ENCODE data around the gene SH3D19. TPM values are rescaled to one million over a fixed set of nuclear protein-coding genes. Genes with fewer than 3 reads are reported as not detected.

SH3D19 gene, protein sequence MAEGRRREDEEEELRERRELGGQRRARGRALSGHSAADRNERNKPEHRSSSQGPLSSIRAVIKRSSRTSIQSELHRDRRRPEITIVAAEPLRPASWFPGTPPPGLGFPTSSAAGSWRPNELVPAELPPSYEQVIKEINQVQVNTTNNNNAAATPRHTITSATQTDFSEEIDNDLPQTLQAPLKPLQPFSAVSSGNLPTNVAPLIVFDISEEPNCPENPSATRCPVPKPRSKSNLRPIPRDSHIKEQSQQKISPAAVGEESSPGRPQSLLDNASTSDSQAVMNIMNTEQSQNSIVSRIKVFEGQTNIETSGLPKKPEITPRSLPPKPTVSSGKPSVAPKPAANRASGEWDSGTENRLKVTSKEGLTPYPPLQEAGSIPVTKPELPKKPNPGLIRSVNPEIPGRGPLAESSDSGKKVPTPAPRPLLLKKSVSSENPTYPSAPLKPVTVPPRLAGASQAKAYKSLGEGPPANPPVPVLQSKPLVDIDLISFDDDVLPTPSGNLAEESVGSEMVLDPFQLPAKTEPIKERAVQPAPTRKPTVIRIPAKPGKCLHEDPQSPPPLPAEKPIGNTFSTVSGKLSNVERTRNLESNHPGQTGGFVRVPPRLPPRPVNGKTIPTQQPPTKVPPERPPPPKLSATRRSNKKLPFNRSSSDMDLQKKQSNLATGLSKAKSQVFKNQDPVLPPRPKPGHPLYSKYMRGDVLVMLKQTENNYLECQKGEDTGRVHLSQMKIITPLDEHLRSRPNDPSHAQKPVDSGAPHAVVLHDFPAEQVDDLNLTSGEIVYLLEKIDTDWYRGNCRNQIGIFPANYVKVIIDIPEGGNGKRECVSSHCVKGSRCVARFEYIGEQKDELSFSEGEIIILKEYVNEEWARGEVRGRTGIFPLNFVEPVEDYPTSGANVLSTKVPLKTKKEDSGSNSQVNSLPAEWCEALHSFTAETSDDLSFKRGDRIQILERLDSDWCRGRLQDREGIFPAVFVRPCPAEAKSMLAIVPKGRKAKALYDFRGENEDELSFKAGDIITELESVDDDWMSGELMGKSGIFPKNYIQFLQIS
- not detected for total RNA-seq

DNA sequence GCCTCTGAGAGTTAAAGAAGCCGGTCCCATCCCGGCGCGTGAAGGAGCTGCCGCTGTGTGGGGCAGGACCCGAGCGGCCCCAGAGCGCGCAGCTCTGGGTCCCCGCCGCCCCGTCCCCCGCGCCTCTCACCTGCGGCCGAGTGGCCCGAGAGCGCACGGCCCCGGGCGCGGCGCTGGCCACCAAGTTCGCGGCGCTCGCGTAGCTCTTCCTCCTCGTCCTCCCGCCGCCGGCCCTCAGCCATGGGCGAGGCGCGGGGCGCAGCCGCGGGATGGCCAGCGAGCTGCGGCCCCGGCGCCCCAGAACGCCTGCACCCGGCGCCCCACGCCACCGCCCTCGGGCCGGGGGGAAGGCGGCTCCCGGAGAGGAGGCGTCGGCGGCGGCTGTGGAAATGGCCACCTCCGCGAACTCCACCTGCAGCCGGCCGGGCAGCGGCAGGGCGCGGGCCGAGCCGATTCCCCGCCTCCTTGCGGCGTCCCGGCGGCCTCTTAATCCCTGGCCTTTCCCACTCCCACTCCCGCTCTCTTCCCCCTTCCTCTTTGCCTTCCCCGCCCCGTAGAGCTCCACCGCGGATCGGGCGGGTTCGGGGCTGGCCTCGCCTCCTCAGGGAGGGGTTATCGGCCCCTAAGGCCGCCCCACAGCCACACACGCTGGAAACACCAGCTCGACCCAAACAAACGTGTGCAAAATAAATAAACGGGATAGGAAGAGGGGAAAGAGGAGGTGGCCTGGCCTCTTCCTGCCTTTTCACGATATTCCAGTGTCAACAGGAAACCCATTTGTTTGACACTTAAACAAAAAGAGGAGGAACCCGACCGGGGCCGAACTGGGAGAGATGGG, at the start of gene SH3D19:
SH3D19 (minus strand) TSS at position 495 of the 838 bp plus-strand sequence; CDS start at position 242, 253 bp downstream.
- H3K27me3 Mint-ChIP-seq (ENCODE audit: low read depth): peaks cover 50% of the 10 kb centered on the region
- ChIA-PET POLR2A (no interaction called here), CTCF (no interaction called here)
- H3K27ac Mint-ChIP-seq: no peak within 1 kb of the TSS
- peak within 1 kb of the TSS; percentile 38 for H3K4me3 Mint-ChIP-seq
- peaks cover 5% of the 10 kb centered on the region for H3K4me1 Mint-ChIP-seq (ENCODE audit: low read depth)
- H3K36me3 Mint-ChIP-seq (ENCODE audit: low read depth): no peaks in the 10 kb centered on the region
- DNase-seq (no peak), ATAC-seq (peak; percentile 57)
- H3K9me3 Mint-ChIP-seq (ENCODE audit: insufficient read depth): no peaks in the 10 kb centered on the region

DNA sequence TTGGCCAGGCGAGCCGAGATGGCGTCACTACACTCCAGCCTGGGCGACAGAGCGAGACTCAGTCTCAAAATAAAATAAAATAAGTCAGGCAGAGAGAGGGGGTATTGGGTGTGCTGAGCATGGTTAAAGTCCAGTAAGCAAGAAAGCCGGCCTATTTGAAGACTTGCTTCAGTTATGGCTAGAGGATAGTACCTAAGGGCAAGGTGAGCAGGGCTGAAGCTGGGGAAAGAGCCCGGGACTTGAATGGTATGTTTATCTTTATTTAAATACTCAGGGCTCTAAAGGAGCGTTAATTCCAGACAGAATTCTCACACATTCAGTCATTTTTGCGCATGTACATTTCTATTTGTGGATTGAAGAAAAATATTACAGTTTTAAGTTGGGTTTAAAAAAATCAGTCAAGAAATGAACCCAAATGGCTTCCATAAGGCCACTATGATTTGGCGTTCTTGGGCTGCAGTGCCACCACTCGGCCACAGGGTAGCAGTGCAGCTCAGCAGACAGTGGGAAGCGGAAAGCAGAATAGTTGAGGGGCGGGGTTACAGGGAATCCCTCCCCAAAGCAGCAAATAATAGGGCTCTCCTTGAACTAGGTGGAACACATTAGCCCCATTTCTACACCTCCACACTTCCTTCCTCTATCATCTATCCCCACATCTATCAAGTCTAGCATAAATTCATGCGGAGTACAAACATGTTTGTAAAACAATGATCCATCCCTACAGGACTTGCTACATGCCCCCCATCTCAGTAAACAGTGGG, 37.2 kb upstream of the SH3D19 start:
- Mint-ChIP-seq H3K36me3 (ENCODE audit: low read depth) (no peaks in the 10 kb centered on the region), H3K9me3 (ENCODE audit: insufficient read depth) (no peaks in the 10 kb centered on the region), H3K4me3 (no peak overlapping the region), H3K4me1 (ENCODE audit: low read depth) (peaks cover 2% of the 10 kb centered on the region), H3K27me3 (ENCODE audit: low read depth) (peaks cover 22% of the 10 kb centered on the region), H3K27ac (no peak overlapping the region)
- DNase-seq (peak; percentile 82), ATAC-seq (peak; percentile 99)
- POLR2A ChIA-PET: no interaction called here
- CTCF ChIA-PET: interaction anchor here (0.7 to 1.2 kb wide), 5 partner anchors 13 to 245 kb away, joined by 3 read pairs; no protein-coding TSS in a partner anchor

DNA sequence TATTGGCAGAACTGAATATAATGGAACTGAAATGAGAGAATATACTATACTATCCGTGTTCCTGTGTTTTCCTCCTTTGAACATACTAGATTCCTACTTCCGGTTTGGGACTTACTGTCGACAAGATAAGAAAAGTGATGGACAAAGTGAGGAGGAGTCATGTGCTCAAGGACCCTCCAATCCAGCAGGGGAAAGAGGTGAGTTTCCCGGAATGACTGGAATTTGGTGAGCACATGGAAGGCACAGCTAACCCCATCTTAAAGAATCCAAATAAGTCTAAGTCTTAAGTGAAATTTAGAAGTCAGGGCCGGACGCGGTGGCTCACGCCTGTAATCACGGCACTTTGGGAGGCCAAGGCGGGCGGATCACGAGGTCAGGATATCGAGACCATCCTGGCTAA, 36.6 kb upstream of the SH3D19 start:
- POLR2A ChIA-PET: no interaction called here

DNA sequence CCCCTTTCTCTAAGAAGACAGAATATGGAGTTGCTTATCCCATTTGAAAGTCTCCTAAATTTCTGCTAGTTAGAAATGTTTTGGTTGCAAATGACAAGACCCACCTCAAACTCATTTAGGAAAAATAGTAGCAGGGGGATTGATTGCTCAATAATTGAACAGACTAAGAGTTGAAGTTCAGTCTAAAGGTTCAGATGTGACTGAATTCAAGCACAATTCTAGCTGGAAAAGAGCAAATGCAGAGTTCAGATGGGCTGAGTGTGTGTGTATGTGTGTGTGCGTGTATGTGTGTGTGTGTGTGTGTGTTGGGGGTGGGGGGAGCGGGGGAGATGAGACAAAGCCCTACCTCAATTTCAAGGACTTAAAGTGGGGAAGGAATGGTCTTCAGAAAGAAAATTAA, 35.7 kb upstream of the SH3D19 start:
- CTCF ChIA-PET: no interaction called here
- H3K36me3 Mint-ChIP-seq (ENCODE audit: low read depth): no peaks in the 10 kb centered on the region
- POLR2A ChIA-PET: no interaction called here

More for the DNA sequence above, 36.6 kb upstream of the SH3D19 start:
- H3K27ac Mint-ChIP-seq: no peak overlapping the region
- peaks cover 2% of the 10 kb centered on the region for H3K4me1 Mint-ChIP-seq (ENCODE audit: low read depth)
- peaks cover 22% of the 10 kb centered on the region for H3K27me3 Mint-ChIP-seq (ENCODE audit: low read depth)
- CTCF ChIA-PET: interaction anchor here (0.9 to 1.2 kb wide), 2 partner anchors 25 to 45 kb away, joined by 3 read pairs; no protein-coding TSS in a partner anchor
- H3K9me3 Mint-ChIP-seq (ENCODE audit: insufficient read depth): no peaks in the 10 kb centered on the region
- no peak overlapping the region for H3K4me3 Mint-ChIP-seq
- no peak for DNase-seq
- no peak for ATAC-seq
- no peaks in the 10 kb centered on the region for H3K36me3 Mint-ChIP-seq (ENCODE audit: low read depth)

DNA sequence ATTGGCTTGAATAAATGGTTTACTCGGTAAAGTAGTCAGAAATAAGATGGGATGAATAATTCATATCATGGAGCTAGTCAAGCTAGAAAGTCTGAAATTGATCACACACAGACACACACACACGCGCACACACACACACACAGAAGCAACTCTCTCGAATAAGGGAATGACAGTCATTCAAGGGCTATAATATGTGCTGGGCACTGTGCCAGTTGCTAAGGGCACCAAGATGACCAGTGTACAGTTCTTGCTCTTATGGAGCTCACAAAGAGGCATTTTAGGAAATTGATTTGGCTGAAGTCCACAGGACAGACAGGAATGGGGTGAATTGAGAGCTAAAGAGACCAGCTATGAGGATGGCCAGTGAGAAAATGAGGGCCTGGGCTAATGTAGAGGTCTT, 34.2 kb upstream of the SH3D19 start:
- ChIA-PET CTCF (no interaction called here), POLR2A (no interaction called here)
- no peak overlapping the region for H3K4me3 Mint-ChIP-seq
- no peaks in the 10 kb centered on the region for H3K9me3 Mint-ChIP-seq (ENCODE audit: insufficient read depth)
- peaks cover 2% of the 10 kb centered on the region for H3K4me1 Mint-ChIP-seq (ENCODE audit: low read depth)
- no peak overlapping the region for H3K27ac Mint-ChIP-seq
- DNase-seq (no peak), ATAC-seq (no peak)
- H3K27me3 Mint-ChIP-seq (ENCODE audit: low read depth): peaks cover 20% of the 10 kb centered on the region
- H3K36me3 Mint-ChIP-seq (ENCODE audit: low read depth): no peaks in the 10 kb centered on the region

More for the DNA sequence above, 35.7 kb upstream of the SH3D19 start:
- ATAC-seq (no peak), DNase-seq (no peak)
- no peaks in the 10 kb centered on the region for H3K9me3 Mint-ChIP-seq (ENCODE audit: insufficient read depth)
- H3K27me3 Mint-ChIP-seq (ENCODE audit: low read depth): peaks cover 22% of the 10 kb centered on the region
- H3K4me3 Mint-ChIP-seq: no peak overlapping the region
- peaks cover 2% of the 10 kb centered on the region for H3K4me1 Mint-ChIP-seq (ENCODE audit: low read depth)
- no peak overlapping the region for H3K27ac Mint-ChIP-seq

DNA sequence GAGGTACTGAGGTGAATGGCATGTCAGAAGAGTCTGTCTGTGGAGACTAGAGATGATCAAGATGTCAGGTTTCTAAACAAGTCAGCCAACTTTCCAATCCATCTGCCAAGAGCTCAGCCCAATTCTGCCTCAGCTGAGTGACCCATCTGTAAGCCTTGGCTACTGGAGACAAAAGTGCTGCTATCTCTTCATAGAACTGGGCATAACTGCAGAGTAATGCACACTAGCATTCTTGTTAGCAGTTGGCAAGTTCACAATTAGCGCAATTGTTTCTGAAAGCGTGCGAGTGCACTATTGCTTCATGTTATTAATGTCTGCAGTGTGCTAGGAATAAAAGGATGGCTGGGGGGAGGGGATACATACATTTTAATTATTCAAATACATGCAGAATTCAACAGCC, 32.9 kb upstream of the SH3D19 start:
- Mint-ChIP-seq H3K9me3 (ENCODE audit: insufficient read depth) (no peaks in the 10 kb centered on the region), H3K4me1 (ENCODE audit: low read depth) (peaks cover 2% of the 10 kb centered on the region), H3K36me3 (ENCODE audit: low read depth) (no peaks in the 10 kb centered on the region), H3K4me3 (no peak overlapping the region), H3K27me3 (ENCODE audit: low read depth) (peaks cover 20% of the 10 kb centered on the region), H3K27ac (no peak overlapping the region)
- no peak for ATAC-seq
- CTCF ChIA-PET: no interaction called here
- DNase-seq: no peak
- POLR2A ChIA-PET: no interaction called here

DNA sequence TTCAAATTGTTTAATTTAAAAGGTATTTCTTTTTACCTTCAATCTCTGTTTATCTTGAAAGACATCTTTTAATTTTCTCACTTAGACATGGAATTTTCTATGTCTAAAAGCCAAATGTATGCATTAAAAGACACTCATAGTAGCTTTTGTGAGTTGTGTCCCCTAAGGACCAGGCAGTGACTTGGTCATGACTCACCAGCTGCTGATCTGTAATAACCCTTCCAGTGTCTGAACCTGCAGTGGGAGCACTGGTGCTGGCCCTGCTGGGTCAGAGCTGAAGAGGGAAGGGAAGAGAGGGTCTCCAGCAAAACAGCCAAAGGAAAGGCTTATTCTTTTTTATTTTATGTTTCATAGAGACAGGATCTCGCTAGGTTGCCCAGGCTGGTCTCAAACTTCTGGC, 31.1 kb upstream of the SH3D19 start:
- ChIA-PET CTCF (no interaction called here), POLR2A (no interaction called here)
- Mint-ChIP-seq H3K36me3 (ENCODE audit: low read depth) (no peaks in the 10 kb centered on the region), H3K9me3 (ENCODE audit: insufficient read depth) (no peaks in the 10 kb centered on the region), H3K27me3 (ENCODE audit: low read depth) (peaks cover 20% of the 10 kb centered on the region), H3K4me3 (no peak overlapping the region), H3K27ac (no peak overlapping the region), H3K4me1 (ENCODE audit: low read depth) (no peaks in the 10 kb centered on the region)
- no peak for DNase-seq
- no peak for ATAC-seq

DNA sequence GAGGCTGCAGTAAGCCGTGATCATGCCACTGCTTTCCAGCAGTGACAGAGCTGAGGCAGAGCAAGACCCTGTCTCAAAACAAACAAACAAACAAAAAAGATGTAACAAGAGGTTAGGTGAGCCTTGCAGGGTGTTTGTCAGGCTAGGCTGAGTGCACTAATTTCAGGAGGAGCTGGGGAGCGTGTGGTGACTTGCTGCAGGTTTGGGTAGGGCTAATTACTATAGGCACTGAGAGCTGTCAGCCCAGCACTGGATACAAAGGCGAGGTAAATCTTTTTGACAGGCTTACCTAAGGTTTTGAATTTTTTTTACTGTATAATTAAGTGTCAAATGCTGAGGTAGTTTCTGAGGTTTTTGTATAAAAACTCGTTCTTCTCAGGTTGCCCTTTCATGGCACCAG, 29.8 kb upstream of the SH3D19 start:
- Mint-ChIP-seq H3K4me3 (no peak overlapping the region), H3K36me3 (ENCODE audit: low read depth) (no peaks in the 10 kb centered on the region), H3K27me3 (ENCODE audit: low read depth) (peaks cover 15% of the 10 kb centered on the region), H3K4me1 (ENCODE audit: low read depth) (no peaks in the 10 kb centered on the region), H3K9me3 (ENCODE audit: insufficient read depth) (no peaks in the 10 kb centered on the region), H3K27ac (no peak overlapping the region)
- ATAC-seq: no peak
- ChIA-PET POLR2A (no interaction called here), CTCF (interaction anchor here (1.1 kb wide), 1 partner anchor 10 kb away, joined by 3 read pairs; no protein-coding TSS in a partner anchor)
- no peak for DNase-seq

DNA sequence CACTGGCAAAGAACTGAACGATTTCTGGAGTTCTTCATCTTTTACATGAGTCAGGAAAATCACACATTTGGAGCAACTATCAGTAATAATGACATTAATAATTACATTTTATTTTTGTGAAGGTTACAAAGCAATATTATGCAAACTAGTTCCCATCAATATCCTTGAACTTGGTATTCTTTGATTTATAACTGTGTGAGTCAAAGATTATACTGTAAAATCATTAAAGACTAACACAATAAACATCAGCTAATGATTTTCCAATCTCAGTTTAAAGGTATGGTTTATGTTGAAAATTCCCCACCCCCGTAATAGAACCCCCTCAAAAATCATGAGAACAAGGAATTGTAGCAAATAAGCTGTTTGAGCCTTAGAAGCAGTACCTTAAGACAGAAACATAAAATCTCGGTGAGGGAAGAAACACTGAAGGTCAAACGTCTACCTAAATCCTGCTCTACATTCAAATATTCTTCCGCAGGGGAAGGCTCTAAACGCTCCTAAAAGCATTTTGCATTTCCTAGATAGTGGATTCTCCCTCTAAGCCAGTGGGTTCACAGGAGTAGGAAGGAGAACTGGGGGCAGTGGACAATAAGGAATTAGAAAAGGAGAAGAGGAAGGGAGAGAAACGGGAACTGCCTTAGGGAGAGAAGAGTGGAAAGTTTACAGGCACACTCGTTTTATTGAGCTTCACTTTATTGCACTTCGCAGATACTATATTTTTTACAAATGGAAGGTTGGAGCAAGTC, 22.3 kb upstream of the SH3D19 start:
- no peaks in the 10 kb centered on the region for H3K4me1 Mint-ChIP-seq (ENCODE audit: low read depth)
- CTCF ChIA-PET: no interaction called here

DNA sequence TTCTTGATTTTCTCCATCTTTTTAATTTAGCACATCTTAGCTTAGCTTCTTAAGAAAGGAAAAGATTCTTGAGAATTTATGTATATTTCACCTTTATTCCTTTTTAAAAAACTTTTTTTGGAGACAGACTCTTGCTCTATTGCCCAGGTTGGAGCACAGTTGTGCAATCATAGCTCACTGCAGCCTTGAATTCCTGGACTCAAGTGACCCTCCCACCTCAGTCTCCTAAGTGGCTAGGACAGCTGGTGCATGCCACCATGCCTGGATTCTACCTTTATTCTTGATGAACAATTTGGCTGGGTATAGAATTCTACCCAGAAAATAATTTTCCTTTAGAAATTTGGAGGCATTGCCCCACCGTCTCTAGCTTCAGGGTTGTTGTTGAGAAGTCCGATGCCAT, 19.5 kb upstream of the SH3D19 start:
- no peaks in the 10 kb centered on the region for H3K9me3 Mint-ChIP-seq (ENCODE audit: insufficient read depth)
- peaks cover 12% of the 10 kb centered on the region for H3K27me3 Mint-ChIP-seq (ENCODE audit: low read depth)
- ATAC-seq (no peak), DNase-seq (no peak)
- no peak overlapping the region for H3K27ac Mint-ChIP-seq
- no peak overlapping the region for H3K4me3 Mint-ChIP-seq
- CTCF ChIA-PET: no interaction called here
- no peaks in the 10 kb centered on the region for H3K4me1 Mint-ChIP-seq (ENCODE audit: low read depth)
- POLR2A ChIA-PET: no interaction called here
- H3K36me3 Mint-ChIP-seq (ENCODE audit: low read depth): no peaks in the 10 kb centered on the region

More for the DNA sequence above, 22.3 kb upstream of the SH3D19 start:
- H3K9me3 Mint-ChIP-seq (ENCODE audit: insufficient read depth): no peaks in the 10 kb centered on the region
- H3K36me3 Mint-ChIP-seq (ENCODE audit: low read depth): no peaks in the 10 kb centered on the region
- ATAC-seq (no peak), DNase-seq (no peak)
- peaks cover 10% of the 10 kb centered on the region for H3K27me3 Mint-ChIP-seq (ENCODE audit: low read depth)
- POLR2A ChIA-PET: no interaction called here
- H3K27ac Mint-ChIP-seq: no peak overlapping the region
- H3K4me3 Mint-ChIP-seq: no peak overlapping the region

All from activated CD8-positive, alpha-beta T cell treated with anti-CD3 and anti-CD28 coated beads, Interleukin-2, amount 10 ng/mL, durations not matched to agents 7 days and 5 days (primary cell).